AG10803 (cell line): Measurements from ENCODE around the gene TRPM8.

Source experiments
- DNase-seq: peaks from one replicate; pipeline ENCODE4 v3.0.0; 2010; ENCODE audit warnings: low read depth
- H3K4me3 ChIP-seq: 2 replicates; pipeline ENCODE4 v1.5.1; 2011; ENCODE audit warnings: mild to moderate bottlenecking, low read length, control low read depth
- CTCF ChIP-seq: conservative IDR thresholded peaks from 2 replicates; pipeline ENCODE4 v1.5.1; 2011; ENCODE audit warnings: mild to moderate bottlenecking, low read length, control low read depth, inconsistent platforms

TRPM8 gene

GRCh38 chr2:233991196-233991595 is 74.0 kb downstream of the TRPM8 start:
- no peak for TF ChIP-seq CTCF
- no peak overlapping the region for H3K4me3 ChIP-seq
- no peak for DNase-seq

GRCh38 chr2:233992513-233993217 is 75.5 kb downstream of the TRPM8 start:
- TF ChIP-seq CTCF: no peak
- no peak for DNase-seq
- H3K4me3 ChIP-seq: no peak overlapping the region

GRCh38 chr2:233993461-233993860 is 76.3 kb downstream of the TRPM8 start:
- H3K4me3 ChIP-seq: no peak overlapping the region
- DNase-seq: no peak
- TF ChIP-seq CTCF: no peak

- no peak for TF ChIP-seq CTCF
- no peak overlapping the region for H3K4me3 ChIP-seq
- DNase-seq: no peak
Observed at GRCh38 chr2:233994151-233994550, 77.0 kb downstream of the TRPM8 start.

- H3K4me3 ChIP-seq: no peak overlapping the region
- peak; percentile 58 for DNase-seq
- no peak for TF ChIP-seq CTCF
Observed at GRCh38 chr2:233996000-233996399, 78.8 kb downstream of the TRPM8 start.

GRCh38 chr2:233996461-233996860 is 79.3 kb downstream of the TRPM8 start:
- peak; percentile 77 for DNase-seq
- H3K4me3 ChIP-seq: no peak overlapping the region
- no peak for TF ChIP-seq CTCF

- peak; percentile 29 for DNase-seq
- H3K4me3 ChIP-seq: no peak overlapping the region
- TF ChIP-seq CTCF: no peak
Observed at GRCh38 chr2:233997707-233998106, 80.5 kb downstream of the TRPM8 start.
